Muscle of arm (tissue), 12 donors: ENCODE results near the gene PARP6. TPM values are rescaled to one million over a fixed set of nuclear protein-coding genes. Genes with fewer than 3 reads are reported as not detected.
A peak's percentile ranks its signal among the peaks of the same experiment; 100 is the strongest.

Experiments used
- DNase-seq: peaks from one replicate; pipeline ENCODE4 v3.0.0-alpha.2; 2013
- polyA plus RNA-seq, 12 donors: library from polyadenylated mRNA; unstranded; fragments of 120-200 nt; gene quantifications; one replicate each; pipeline ENCODE4 v1.2.1, GENCODE V29; 2013; ENCODE audit not compliant: insufficient read length in 12 of 12

PARP6 gene
- polyA plus RNA-seq, 12 donors: 43.8 to 108 (median 62.3) TPM; not detected in 1

DNA sequence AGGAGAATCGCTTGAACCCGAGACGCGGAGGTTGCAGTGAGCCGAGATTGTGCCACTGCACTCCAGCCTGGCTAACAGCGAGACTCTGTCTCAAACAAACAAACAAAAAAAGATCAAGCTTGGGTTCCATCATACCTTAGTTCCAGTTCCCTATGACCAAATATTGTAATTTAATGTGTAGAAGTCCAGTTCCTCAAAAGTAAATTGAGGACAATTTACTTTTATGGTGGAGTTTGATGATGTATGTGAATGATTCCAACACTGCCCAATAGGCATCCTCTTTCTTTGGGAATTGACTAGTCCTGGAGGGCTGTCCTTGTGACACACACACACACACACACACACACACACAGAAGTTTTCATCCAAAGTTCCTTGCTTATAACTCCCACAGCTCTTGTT, 38.6 kb downstream of the PARP6 start:
- no peak for DNase-seq

DNA sequence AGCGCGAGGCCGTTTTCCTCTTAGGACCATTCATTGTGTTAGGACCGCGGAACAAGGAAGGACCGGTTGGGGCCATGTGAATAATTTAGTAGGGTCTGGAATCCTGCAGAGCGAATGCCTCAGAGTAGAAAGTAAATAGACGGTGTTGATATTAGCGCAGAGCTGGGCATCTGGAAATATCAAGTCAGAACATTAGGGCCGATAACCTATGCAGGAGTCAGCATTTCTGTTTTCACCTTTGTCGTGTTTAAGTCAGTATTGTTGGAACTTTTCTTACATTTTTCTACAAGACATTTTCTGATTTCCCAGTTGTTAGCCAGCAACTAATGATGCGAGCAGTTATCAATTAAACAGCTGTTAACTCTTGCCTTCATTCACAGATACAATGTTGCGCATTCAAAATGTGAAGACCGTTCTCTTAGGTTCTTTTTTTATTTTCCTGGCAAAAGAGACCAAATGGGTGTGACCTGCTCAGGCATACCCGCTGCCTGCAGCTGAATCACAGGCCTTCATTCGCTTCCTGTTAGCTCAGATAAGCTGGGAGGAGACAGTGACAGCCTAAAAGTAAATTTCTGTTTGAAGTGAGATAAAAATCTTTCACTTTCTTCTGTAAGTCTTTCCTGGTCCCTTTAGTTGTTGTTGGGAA, 40.4 kb downstream of the PARP6 start:
- DNase-seq: peak; percentile 33

- DNase-seq: peak; percentile 93
Measured at GRCh38 chr15:72231066-72231832, 41.1 kb downstream of the PARP6 start, which contains the start of gene PKM. Gene PKM, minus strand, starts transcription at chr15:72231190. Its CDS starts 12,093 bp downstream, at chr15:72219097.

DNA sequence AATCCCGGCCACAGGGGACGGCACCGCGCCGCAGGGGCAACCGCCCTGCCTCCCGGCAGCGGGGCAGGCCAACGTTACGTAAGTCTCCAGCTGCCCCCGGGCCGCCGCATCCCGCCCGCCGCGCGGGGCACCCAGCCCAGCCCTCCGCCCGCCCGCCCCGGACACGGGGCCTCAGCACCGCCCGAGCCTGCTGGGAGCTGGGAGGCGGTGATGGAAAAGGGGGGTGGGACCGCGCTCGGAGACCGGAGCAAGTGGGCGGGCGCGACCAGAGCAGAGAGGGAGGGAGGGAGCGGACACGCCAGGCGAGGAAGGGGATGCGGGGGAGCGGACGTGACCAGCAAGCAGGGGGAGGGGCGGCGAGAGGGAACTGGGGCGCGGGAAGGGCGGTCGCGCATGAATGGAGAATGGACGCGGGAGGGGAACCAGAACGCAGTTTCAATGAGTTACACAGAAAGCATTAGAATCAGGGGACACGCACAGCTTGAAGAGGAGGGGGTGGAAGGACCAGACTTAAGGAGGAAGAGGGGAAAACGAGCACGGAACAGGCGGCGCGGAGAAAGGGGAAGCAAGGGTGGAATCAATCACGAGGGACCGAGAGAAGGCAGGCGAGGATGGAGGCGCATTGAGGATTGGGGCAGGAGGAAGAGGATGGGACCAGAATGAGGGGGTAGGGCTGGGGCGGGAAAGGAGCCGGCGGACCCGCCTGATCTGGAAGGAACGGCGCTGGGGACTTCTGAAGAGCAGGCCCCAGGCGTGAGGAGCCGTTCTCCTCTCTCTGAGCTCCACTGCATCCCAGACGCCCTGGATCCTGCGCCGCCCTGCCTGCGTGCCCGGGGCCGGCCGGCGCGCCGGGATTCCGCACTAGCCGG, 41.9 kb downstream of the PARP6 start:
- DNase-seq: peak; percentile 92

GRCh38 chr15:72229947-72230196, 42.5 kb downstream of the PARP6 start:
- peak; percentile 45 for DNase-seq

GRCh38 chr15:72229076-72229946, 43.0 kb downstream of the PARP6 start:
- peak; percentile 35 for DNase-seq

- DNase-seq: no peak
Measured at GRCh38 chr15:72227720-72228119, 44.6 kb downstream of the PARP6 start.

DNA sequence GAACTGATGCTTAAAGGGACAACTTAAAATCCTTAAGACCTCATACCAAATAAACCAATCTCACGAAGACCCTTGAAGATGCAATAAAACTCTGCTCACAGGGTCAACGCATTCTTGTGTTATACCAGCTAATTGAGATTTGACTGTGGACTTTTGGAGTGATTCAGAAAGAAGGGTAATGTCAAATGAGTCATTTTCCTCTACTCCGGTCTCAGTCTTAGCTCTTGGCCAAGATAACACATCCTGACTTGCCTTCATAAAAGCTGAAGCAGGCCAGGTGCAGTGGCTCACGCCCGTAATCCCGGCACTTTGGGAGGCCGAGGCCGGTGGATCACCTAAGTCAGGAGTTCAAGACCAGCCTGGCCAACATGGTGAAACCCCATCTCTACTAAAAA, 45.2 kb downstream of the PARP6 start:
- DNase-seq: no peak

- DNase-seq: no peak
Measured at GRCh38 chr15:72223278-72223677, 49.1 kb downstream of the PARP6 start.

- DNase-seq: no peak
Measured at GRCh38 chr15:72222393-72222792, 50.0 kb downstream of the PARP6 start.

- no peak for DNase-seq
Measured at GRCh38 chr15:72220687-72221086, 51.7 kb downstream of the PARP6 start.

GRCh38 chr15:72217216-72217615, 55.1 kb downstream of the PARP6 start:
- no peak for DNase-seq

DNA sequence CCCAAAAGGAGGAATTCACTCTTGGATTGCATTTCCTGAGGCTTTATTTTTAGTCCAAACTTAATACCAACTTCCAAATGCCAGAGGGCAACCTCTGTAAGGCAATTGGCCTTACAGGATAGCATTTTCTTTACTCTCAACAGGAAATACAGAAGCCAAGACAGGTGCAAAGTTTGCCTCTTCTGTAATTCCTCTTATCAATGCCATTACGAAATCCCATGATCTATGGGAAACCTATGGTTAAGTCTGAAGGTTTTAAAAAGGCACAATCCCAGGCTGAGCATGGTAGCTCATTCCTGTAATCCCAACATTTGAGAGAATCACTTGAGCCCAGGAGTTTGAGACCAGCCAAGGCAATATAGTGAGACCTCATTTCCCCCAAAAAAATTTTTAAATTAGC, 56.3 kb downstream of the PARP6 start:
- no peak for DNase-seq

DNA sequence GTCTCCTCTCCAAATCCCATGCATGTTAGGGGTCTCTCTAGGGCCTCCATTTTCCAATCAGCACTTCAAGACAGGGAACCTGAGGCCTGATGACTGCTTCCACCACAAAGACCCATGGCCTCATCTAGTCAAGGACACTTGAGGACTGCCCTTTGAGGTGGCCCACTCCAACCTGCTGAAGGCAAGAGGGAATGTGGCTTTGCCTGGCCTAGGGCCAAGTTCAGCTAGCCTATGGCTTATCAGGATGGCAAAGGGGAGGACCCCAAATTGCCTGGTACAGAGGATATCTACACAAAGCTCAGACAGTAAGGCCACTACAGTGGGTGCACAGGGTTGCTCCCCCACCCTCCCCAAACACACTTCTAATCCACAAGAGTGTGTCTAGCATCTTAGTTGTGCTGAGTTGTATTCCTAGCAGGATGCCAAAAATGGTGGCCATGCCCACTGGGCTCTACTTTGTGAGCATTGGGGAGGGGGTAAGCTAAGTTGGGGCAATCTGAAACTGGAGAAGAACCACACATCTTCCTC, 64.7 kb downstream of the PARP6 start:
- DNase-seq: no peak

GRCh38 chr15:72206677-72207000, 65.7 kb downstream of the PARP6 start:
- no peak for DNase-seq

DNA sequence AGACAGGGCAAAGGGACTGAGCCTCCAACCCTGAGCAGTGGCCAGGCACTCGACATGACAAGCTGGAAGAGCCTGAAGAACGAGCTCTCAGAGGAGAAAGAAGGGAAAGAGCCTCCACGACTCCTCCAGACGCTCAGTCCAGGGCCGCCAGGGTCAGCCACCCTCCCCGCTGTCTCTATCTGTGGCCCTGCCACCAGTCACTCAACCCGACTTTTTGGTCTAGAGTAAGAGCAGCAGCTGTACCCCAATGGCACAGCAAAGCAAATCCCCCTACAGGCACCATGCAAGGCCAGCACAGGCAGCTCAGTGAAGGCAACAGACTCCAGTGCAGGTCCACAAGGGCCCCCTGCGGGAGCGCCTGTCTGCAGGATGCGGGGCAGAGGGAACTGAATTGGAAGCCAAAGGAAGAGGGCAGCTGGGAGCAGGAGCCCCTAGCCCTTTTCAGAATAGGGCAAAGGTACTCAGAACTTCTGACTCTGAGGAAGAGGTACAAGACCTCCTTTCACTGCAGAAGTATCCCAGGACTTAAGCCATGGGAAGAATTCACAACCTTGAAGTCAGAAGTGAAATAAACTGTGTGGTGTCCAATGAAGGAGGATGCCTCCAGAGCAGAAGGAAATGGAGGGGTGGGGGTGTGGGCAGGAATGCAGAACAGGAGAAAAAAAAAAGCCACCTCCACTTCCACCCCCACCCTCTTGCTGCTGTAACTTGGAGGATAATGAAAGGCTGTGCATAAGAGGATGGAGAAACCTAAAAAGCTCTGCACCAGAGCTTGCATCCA, 66.3 kb downstream of the PARP6 start:
- DNase-seq: no peak

DNA sequence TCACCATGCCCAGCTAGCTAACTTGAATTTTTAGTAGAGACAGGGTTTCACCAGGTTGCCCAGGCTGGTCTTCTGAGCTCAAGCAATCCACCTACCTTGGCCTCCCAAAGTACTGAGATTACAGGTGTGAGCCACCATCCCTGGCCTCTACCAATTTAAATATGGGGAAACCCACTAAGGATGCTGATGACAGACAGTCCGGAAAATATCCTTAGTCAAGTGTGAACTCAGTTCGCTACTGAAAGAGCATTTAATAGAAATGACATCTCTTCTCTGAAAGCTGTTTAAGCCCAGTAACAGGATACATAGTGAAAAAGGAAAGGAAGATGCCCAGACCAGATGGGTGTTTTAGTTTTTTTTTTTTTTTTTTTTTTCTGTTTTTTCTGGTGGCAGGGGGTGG, 67.1 kb downstream of the PARP6 start:
- no peak for DNase-seq

GRCh38 chr15:72203507-72203837, 68.9 kb downstream of the PARP6 start:
- DNase-seq: peak; percentile 73

GRCh38 chr15:72202801-72203506, 69.4 kb downstream of the PARP6 start:
- DNase-seq: no peak

- no peak for DNase-seq
Measured at GRCh38 chr15:72202302-72202701, 70.1 kb downstream of the PARP6 start.
